Measurements from ENCODE around the gene KRTAP12-2.
"Not testable (repeated sequence)": the region's sequence is repeated elsewhere in the genome, so short reads cannot be mapped to it uniquely, and the experiment has no call there.

Gene KRTAP12-2

DNA sequence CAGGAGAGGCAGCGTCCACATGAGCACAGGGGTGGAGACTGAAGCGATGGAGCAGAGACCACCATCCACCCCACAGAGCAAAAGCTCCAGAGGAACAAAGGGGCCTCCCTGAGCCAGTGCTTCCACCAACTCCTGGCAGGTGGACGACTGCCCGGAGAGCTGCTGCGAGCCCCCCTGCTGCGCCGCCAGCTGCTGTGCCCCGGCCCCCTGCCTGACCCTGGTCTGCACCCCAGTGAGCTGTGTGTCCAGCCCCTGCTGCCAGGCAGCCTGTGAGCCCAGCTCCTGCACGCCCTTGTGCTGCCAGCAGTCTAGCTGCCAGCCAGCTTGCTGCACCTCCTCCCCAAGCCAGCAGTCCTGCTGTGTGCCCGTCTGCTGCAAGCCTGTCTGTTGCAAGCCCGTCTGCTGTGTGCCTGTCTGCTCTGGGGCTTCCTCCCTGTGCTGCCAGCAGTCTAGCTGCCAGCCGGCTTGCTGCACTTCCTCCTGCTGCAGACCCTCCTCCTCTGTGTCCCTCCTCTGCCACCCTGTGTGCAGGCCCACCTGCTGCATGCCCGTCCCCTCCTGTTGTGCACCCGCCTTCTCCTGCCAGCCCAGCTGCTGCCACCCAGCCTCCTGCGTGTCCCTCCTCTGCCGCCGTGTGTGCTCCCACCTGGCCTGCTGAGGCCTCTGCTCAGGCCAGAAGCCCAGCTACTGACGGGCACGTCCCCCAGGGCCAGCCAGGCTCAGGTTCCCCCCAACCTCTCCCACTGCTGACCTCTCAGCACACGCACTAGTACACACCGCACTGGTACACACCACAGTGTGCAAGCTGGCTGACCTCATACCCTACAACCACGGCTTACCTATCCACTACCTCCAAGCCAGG, 35.6 kb upstream of the KRTAP12-2 start:
- no peak for DNase-seq

DNA sequence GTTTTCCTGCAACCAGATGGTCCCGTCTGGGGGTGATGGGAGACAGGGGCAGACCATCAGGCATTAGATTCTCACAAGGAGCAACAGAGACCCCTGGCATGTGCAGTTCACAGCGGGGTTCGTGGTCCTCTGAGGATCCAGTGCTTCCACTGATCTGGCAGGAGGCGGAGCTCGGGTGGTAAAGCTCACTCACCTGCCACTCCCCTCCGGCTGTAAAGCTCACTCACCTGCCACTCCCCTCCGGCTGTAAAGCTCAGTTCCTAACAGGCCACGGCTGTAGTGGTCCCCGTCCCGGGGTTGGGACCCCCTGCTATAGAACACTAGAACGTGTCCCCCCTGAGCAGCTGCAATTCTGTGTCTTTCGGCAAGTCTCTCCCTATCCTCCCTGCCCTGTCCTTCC, 34.8 kb upstream of the KRTAP12-2 start:
- DNase-seq: no peak

DNA sequence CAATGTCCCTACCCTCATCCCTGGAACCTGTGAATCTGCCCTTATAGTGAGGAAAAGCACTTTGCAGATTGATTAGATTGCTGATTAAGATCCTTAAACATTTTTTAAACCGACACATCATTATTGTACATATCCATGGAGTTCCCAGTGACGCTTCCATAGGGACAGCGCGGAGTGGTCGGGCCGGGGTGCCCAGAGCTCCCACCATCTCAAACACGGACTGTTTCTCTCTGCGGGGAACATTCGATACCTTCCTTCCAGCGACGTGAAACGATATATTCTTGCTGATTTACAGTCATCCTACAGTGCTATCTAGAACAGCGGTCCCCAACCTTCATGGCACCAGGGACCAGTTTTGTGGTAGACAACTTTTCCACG, 34.3 kb upstream of the KRTAP12-2 start:
- DNase-seq: no peak

DNA sequence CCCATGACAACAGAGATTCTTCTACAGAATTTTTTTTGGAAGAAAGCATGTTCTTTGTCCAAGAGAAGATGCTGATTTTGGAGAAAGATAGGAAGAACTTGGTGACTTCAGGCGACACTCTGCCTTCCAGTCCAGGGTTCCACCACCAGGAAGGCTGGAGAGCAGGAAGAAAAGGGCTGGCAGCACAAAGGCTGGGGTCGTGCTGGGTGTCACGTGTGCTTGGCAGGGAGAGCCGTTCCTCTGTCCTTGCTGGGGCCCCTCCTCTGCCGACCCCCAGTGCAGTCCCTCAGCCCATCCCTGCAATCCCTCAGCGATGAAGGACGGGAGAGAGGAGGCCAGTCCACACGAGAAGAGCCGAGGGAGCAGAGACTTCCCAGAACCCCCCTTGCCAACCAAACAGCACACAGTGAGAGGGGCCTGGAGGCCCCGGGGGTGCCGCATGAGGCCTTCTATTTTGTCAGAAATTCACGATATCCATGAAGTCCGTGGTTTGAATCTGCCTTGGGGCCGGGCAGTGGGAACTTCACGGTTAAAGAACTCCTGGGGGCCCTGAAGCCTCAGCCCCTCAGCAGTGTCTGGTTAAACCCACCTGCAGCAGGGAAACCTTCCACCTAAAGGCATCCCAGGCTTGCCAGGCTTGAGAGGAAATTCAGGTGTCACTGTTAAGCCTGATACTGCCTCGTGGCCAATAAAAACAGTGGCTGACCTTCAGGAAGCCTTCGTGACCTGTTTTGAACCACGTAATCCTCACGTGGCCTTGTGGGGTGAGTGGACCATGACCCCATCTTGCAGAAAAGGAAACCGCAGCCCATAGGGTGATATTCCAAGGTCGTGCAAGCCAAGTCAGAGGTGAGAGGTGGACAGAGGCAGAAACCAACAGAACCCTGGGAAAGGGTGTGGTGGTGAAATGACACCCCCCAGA, 33.6 kb upstream of the KRTAP12-2 start:
- no peak for DNase-seq

DNA sequence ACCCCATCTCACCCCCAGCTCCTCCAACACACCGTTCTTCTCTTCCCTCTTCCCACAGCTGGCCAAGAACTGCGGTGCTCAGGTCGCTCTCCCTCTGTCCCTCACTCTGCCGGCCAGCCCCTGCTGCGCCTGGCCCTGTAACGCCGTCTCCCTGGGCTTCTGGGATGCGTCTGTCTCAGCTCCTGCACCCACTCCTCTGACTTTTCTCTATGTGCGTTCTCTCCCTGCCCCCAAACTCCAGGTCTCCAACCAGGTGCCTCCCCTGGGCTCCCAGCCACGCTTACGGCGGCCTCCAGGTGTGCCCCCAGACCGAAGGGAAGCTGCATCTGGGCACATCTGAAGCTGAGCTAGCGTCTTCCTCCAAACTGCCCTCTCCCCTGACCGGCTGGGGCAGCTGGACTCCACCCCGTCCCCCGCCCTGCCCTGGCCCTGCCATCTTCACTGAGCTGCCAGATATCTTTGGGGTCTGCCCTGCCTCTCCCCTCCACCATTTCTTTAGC, 32.8 kb upstream of the KRTAP12-2 start:
- DNase-seq: no peak

DNA sequence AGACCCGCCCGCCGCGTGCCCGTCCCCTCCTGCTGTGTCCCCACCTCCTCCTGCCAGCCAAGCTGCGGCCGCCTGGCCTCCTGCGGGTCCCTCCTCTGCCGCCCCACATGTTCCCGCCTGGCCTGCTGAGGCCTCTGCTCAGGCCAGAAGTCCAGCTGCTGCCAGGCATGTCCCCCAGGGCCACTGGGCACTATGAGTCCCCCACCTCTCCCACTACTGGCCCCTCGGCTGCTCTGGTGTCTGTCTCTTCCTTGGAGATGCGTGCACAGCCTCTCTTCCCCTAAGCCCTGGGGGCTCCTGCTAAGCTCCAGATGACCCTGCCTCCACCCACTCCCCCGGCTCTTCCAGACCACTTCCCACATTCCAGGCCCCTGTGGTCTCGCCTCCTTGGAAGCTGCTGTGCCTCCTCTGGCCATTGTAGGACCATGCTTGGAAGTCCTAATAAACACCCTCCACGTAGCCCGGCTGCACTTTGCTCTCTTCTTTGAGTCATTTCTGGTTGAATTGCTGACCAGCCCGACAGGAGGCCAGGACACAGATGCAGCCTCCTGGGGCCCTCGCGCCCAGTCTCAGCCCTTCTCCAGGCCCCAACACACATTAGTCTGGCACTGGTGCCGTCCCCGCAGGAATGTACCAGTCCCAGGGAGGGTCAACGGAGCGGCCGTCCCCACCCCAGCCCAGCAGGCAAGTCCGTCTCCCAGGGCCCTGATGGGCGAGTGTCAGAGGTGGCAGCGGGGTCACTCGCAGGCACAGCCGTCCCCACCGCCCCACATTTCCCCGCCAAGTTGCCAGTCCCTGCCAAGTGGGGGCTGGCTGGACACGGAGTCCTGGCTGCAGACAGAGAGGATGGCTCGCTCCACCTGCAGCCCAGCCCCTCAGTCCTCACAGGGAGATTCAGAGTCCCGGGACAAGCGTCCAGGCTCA, 31.3 kb upstream of the KRTAP12-2 start:
- DNase-seq: no peak

DNA sequence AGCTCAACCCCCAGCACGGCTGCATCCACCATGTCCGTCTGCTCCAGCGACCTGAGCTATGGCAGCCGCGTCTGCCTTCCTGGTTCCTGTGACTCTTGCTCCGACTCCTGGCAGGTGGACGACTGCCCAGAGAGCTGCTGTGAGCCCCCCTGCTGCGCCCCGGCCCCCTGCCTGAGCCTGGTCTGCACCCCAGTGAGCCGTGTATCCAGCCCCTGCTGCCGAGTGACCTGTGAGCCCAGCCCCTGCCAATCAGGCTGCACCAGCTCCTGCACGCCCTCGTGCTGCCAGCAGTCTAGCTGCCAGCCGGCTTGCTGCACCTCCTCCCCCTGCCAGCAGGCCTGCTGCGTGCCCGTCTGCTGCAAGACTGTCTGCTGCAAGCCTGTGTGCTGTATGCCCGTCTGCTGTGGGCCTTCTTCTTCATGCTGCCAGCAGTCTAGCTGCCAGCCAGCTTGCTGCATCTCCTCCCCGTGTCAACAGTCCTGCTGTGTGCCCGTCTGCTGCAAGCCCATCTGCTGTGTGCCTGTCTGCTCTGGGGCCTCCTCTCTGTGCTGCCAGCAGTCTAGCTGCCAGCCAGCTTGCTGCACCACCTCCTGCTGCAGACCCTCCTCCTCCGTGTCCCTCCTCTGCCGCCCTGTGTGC, 30.6 kb upstream of the KRTAP12-2 start, which contains the start of gene KRTAP10-12:
Gene KRTAP10-12 (plus strand): TSS at position 1 of the 639 bp plus-strand sequence. CDS start 30 bp downstream, at position 31.
- DNase-seq: not testable (repeated sequence)

DNA sequence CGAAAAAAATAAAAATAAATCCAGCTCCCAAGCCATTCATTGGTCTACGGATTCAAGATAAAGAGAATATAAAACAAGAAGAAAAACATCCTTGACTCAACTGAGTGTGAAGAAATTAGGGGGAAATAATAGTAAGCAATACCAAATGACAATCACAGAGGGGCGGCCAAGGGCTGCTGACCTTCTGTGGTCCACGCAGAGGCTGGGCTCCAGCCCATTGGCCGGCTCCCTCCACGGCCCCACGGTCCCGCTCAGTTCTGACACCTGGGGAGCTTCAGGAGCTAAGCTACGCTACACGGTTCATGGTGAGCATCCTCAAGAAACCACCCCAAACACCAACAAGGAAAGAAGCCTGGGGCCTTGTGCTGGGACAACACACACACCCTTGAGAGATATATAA, 29.8 kb upstream of the KRTAP12-2 start:
- no peak for DNase-seq

DNA sequence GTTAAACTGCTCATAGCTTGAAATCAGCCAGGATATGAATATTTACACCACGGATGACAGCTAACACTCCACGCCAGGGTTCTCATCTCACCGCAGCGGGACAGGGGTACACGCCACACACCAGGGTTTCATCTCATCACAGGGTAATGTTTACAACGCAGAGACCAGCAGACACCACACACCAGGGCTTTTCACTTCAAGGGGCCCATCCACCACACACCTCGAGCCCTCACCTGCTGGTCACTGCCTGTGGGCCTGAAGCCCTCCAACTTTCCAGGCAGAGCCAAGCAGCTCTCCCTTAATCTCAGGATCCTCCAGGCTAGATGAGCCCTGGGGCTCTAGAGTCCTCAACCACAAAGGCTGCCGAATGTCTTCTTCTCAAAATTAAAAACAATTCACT, 28.9 kb upstream of the KRTAP12-2 start:
- no peak for DNase-seq

DNA sequence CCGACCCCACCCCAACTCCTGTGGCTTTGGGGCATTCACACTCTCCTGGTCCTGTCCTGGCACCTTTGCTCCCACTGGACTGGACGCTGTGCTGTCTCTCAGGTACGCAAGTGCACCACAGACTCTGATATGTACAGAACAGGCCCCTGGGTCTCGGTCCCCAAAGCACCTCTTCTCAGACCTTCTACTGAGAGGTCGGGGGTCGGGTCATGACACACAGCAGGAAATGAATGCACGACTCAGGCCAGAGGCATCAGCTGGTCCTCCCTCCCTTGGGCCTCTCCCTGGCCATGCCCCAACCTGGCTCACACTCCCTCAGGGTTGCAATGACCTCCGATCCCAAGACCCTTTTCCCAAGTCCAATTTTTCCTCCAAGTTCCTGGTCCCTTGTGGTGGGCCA, 28.5 kb upstream of the KRTAP12-2 start:
- DNase-seq: no peak

DNA sequence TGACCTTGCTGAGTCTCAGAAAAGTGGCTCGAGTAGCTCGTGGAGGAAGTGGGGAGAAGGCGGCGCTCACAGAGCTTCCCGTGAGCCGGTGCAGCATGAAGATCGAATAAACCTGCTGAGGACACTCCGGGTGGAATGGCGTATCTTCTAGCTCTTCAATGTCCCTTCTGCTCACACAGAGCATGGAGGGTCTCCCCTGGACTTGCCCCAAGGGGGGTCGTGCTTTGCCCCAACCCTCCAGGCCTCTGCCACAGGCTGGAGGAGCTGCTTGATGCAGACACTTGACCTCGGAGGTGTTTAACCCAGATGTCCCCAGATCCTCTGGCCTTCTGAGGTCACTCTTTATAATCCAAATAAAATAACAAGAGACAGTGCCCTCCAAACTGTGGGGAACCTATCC, 28.0 kb upstream of the KRTAP12-2 start:
- no peak for DNase-seq

DNA sequence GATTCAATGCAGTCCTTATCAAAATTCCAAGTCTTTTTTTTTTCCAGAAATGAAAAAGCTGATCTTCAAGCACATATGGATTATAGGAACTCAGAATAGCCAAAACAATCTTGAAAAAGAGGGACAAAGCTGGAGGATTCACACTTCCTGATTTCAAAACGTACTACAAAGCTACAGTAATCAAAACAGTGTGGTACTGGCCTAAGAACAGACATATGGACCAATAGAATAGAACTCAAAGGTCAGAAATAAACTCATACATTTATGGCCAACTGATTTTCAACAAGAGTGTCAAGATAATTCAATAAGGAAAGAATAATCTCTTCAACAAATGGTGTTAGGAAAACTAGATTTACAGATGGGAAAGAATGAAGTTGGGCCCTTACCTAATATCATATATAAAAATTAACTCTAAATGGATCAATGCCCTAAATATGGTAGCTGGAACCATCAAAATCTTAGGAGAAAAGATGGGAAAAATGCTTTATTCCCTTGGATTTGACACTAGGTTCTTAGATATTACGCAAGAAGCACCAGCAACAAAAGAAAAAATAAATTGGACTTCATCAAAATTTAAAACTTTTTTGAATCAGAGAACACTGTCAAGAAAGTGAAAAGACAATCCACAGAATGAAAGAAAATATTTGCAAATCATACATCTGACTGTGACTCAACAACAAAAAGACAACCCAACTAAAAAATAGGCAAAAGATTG, 26.2 kb upstream of the KRTAP12-2 start:
- DNase-seq: no peak

DNA sequence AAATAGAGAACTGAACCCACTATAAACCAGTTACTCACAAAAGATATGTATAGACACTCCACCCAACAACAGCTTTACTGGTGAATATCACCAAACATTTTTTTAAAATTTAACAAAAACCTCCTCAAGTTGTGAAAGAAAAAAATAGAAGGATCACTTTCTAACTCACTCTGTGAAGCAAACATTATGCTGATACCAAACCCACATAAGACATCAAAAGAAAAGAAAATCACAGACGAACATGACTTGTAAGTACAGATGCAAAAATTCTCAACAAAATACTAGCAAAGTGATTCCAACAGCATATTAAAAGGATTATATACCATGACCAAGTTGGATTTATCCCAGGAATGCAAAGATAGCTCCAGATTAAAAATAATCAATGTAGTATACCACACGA, 25.0 kb upstream of the KRTAP12-2 start:
- DNase-seq: no peak

DNA sequence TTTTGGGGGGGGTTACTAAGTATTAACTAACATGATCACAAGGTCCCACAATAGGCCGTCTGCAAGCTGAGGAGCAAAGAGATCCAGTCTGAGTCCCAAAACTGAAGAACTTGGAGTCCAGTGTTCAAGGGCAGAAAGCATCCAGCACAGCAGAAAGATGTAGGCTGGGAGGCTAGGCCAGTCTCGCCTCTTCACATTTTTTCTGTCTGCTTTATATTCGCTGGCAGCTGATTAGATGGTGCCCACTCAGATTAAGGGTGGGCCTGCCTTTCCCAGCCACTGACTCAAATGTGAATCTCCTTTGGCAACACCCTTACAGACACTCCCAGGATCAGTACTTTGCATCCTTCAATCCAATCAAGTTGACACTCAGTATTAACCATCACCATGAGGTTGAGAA, 23.0 kb upstream of the KRTAP12-2 start:
- DNase-seq: not testable (repeated sequence)

DNA sequence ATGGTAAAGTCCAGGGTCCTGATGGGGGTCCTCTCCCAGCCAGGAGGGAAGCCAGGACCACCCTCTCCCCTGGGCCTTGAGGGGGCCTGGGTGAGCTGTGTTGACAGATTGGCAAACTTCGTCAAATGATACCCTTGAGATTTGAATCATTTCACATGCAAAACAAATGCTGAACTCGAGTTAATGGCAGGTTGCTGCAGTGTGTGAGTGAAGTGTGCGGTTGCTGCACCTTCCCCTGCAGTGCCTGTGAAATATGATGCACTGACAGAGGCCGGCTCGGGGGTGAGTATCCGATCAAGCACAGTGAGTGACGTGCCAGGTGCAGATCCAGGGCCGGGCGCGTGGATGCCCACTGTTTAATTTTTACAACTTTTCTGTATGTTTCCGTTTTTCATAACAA, 20.9 kb upstream of the KRTAP12-2 start:
- no peak for DNase-seq

DNA sequence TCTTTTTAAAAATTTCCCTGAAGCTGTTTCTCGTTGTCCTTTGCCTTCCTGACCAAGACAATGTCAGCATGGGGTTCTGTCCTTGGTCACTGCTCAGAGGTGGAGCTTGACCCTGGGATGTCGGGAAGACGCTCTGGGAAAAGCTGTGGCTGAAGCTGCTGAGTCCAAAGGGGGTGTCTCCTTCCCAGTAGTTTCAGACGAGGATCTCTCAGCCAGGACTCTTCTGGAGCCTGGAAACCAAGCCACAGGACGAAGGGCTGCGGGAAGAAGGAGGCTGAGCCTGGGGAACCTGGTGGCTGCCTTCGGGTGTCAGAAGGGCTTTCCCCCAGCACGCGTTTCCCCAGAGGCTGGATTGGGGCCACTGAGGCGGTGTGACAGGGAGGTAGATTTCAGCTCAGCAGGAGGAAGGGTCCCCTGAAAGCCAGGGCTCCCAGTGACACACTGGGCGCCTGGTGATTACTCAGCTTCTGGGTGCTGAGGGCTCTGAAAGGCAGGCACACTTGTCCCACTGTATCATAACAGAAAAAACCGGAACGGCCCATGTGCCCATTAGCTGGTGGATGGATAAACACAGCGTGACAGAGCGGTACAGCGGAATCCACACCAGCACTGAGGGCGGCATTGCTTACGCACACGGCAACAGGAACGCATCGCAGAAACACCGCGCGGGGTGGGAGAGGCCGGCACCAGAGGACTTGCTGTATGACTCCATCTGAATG, 20.3 kb upstream of the KRTAP12-2 start:
- DNase-seq: no peak

DNA sequence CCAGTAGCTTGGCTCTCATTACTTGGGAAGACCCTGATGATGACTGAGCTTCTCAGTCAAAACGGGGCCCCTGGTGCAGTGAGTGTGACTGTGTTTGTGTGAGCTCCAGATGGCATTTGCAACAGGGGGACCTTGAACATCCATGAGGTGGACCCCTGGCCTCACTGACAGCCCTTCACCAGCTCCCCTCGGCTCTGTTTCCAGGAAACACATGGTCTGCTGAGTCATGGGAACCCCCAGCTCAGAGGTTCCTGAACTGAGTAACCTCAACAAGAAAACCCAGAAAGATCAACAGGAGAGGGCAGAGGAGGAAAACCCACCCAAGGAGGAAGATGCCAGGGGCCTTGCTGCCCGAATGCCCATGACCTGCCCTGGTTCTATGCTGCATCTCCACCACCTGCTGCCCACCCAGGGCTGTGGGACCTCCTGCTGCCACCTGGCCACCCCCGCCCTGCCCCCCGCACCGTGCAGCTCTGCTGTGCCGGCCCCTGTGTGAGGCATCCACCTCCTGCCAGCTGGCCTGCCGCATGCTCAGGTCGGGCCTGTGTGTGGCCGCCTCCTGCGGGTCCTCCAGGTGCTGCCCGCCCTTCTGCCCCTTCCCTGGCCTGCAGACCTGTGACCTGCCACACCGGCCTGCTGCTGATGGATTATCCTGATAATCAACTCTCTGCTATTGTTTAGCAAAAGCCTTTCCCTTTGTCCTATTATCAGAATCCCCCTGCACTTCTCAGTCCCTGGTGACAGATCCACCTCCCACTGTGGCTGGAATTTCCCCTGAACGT, 19.5 kb upstream of the KRTAP12-2 start:
- no peak for DNase-seq

DNA sequence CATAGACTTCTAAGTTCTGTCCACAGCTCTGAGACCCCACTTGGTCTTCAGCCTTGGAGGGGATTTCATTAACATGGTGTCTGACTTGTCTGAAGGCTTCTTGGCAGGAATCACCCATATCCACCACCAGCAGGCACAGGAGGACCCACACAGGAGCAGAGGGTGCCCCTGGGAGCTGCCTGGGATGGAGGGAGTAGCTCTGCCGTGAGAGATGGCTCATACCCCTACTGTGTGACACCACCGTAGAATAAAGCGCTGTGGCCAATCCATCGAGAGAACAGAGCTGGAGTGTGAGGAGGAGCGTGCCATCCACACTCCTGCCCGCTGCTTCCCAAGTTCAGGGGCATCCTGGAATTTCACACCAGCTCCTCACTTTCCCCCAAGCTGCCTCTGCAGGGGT, 18.3 kb upstream of the KRTAP12-2 start:
- DNase-seq: not testable (repeated sequence)

DNA sequence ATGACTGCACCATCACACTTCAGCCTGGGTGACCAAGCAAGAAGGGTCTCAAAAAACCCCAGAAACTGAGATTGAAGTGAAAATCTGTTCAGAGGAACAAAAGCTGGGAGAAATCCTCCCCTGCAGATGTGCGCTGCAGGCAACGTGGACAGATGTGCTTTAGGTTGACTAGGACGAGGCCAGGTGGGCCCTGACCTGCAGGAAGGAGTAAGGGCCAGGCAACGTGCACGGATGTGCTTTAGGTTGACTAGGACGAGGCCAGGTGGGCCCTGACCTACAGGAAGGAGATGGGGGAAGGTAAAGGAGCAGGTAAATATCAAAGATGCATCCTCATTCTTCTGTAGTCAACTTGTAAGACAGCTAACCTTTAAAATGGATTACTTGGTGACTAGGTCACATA, 17.8 kb upstream of the KRTAP12-2 start:
- no peak for DNase-seq

DNA sequence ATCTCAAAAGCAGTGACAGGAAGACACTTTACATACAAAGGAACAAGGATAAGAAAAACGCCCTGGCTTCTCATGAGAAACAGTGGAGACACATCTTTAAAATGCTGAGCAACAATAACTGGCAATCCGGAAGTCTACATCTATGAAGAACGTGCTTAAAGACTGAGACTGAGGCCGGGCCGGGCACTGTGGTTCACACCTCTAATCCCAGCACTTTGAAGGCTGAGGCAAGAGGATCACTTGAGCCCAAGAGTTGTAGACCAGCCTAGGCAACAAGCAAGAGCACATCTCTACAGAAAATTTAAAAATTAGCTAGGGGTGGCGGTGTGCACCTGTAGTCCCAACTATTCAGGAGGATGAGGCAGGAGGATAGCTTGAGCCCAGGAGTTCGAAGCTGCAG, 17.4 kb upstream of the KRTAP12-2 start:
- no peak for DNase-seq
